Eye (tissue), 1 donor: ENCODE results near the gene FAM219A.
A peak's percentile ranks its signal among the peaks of the same experiment; 100 is the strongest.
"Not testable (repeated sequence)": the region's sequence is repeated elsewhere in the genome, so short reads cannot be mapped to it uniquely, and the experiment has no call there.

ENCODE experiments used
- DNase-seq: peaks from one replicate; pipeline ENCODE4 v3.0.0-alpha.2; 2015

The FAM219A gene

DNA sequence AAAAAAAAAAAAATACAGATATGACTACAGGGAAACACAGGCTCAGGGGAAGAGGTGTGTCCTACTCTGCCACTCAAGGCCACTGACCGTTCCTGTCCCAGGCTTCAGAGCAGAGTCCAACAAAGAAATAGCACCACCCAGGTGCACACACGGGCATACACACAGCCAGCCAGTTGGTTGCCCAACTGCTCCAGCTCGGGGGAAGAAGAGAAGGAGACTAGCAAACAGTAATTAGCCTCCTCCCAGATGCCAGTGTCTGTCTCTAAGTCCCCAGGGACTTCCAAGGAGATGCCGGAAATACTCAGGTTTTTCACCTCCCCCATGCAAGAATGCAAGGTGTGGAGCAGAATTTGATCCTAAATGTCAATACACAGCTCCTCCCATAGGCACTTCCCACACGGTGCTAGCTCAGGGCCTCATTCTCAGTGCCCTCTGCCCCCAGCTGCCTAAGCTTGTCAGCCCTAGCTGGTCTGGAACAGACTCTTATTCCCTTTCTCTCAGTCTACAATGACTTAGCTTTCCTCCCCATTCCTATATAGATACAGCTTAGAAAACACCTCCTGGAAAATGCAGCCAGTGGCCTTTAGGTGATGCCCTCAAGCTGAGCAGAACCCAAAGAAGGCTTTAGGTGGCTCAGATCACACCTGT lies 83.3 kb downstream of the FAM219A start:
- DNase-seq, result peak; percentile 31

DNA sequence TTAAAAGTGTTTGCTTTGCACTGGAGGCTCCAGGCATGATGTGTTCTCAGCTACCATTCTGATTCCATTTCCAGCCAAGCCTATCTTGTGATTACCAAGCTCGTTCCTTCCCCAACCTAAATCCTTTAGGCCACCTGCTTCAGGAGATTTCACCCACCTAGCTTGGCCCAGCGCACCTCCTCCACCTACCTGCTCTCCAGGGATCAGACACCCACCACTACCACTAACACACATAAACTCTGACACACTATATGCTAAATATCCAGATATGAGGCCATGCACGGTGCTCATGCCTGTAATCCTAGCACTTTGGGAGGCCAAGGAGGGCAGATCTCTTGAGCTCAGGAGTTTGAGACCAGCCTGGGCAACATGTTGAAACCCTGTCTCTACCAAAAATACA lies 84.0 kb downstream of the FAM219A start:
- DNase-seq, result no peak

DNA sequence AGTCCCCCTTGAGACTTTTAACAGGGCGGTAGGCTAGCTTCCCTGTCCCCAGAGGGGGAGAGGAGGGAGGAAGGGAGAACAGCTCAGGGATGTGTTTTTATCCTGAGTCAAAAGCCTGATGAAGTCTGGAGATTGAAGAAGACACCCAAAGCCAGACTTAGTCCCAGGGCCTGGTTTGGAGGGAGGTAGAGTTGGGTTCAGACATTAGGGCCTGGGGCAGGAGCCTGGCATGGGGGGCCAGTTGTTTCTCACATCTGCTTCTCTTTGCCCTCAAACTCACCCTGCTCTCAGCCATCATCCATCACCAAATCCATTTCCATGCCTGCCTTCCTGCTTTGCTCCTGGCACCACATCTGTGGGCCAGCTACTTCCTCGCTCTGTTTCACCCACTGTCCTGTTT lies 84.6 kb downstream of the FAM219A start:
- DNase-seq, result no peak

DNA sequence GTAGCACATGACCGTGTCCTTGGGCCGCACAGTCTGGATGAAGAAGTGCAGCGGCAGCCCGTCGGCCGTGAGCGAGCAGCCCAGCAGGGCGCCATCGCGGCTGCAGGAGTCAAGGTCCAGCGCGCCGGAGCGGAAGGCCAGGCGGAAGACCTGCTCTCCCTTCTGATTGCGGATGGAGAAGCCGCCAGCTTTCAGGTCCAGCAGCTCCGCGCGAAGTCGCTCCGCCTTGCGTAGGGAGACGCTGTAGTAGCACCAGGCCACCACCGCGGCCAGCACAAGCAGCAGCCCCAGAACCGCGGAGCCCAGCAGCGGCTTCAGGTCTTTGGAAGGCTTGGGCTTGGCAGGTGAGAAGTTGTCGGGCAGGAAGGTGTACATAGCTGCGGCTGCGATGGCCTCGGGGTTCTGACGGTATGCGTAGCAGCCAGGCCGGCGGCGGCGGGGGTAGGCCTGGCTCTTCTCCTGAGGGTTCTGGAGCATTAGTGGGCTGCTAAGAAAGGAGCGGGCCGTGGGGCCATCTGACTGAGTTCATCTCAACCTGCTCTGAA lies 85.8 kb downstream of the FAM219A start:
- DNase-seq, result peak; percentile 74

DNA sequence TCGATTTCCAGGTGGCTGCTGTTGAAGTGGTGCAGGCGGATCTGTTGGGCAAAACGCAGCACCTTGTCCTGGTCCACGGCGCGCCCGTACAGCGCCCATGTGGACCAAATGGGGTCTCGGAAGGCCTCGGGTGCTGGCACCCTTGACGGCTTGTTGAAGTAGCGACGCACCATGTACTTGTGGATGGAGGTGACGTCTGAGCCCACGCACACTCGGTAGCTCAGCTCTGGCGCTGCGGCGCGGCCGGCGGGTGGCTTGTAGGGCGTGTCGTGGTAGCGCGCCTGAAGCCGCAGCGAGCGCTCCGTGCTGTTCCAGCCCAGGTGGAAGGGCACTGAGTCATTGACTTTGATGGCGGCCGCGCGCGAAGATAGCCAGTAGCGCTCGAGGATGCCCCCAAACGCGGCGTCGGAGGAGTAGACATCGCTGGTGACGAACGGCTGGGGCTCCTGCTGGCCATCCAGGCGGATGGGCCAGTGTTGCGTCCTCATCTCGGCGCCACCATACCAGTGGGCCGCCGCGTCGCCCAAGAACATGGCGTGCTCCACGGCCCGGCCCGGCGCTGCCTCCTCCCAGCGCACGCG lies 86.4 kb downstream of the FAM219A start:
- peak; percentile 7 for DNase-seq

DNA sequence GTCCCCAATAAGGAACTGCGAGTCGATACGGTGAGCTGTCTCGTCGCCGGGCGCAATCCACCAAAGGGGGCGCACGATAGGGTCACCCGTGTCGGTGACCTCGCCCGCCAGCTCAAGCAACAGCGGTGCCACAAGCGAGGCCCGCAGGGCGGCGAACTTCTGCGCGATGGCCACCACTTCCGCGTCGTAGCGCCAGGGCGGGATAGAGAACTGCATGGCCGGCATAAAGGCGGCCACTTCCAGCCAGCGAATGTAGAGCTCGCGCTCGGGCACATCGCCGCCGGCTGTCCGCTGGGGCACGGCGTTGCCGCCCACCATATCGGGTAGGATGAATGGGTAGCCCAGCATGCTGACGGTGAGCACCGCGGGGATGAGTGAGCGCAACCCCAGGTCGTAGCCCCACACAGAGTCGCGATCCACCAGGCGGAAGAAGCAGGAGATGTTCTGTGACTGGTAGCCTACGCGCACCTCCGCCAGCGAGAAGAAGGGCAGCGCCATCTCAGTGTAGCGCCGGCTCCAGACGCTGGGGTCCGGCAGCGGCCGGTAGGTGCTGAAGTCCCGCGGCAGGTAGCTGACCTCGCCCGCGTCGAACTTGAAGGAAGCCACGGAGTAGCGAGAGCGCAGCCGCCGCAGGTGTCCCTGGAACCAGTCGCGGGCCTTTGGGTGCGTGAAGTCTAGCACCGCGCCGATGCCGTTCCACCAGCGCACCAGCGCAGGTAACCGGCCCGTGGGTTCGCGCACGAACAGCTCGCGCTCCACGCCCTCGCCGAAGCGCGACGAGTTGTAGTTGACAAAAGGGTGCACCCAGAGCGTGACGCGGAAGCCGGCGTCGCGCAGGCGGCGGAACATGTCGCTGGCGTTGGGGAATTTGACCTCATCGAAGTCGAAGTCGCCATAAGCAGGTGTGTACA lies 87.1 kb downstream of the FAM219A start:
- peak; percentile 60 for DNase-seq

DNA sequence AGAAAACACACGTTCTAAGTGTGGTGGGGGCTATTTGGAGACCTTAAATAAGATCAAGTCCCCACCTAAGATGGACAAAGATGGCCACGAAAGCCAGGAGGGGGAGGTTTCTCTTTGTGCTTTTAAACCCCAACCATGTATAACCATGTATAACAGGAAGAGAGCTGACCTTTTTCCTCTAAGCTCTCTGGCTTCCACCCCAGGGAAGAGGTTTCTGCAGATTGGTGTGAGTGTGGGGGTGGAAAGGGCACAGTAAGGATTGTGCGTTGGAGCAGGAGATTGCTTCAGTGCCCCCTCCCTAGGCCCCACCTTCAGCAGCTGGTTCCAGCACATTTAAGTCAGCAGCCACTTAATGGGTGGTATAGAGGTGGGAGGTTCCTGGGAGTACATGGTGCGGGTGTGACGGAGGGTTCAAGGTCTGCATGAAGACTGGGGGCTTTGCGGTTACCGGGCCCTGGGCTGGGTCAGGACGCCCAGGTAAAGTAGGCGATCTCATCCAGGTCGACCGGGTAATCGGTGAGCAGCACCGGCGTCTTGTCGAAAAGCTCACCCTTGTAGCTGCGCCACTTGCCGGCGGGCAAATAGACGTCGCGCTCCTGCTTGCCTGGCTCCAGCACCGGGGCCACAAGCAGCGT lies 87.9 kb downstream of the FAM219A start:
- DNase-seq, result no peak

DNA sequence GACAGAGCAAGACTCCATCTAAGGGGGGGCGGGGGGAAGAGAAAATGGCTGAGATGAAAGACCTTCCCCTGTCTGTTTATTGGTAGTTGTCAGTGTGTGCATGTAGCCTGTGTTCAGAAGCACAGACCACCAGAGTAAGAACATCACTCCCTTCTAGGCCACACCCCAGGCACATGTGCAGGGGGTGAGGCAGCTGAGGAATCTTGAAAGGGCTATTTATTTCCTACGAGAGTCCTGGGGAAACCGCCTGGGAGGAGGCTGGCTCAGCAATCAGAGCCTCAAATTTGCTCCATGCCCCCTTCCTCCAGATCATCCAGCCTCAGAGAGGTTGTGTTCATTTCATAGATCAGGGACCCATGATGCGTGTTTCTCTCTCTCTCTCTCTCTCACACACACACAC lies 88.7 kb downstream of the FAM219A start:
- no peak for DNase-seq

DNA sequence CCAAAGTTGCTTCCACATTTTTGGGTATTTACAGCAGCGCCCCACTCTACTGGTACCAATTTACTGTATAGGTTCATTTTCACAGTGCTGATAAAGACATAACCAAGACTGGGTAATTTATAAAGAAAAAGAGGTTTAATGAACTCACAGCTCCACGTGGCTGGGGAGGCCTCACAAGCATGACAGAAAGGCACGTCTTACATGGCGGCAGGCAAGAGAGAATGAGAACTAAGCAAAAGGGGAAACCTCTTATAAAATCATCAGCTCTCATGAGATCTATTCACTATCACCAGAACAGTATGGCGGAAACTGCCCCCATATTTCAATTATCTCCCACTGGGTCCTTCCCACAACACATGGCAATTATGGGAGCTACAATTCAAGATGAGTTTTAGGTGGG lies 89.6 kb downstream of the FAM219A start:
- not testable (repeated sequence) for DNase-seq

DNA sequence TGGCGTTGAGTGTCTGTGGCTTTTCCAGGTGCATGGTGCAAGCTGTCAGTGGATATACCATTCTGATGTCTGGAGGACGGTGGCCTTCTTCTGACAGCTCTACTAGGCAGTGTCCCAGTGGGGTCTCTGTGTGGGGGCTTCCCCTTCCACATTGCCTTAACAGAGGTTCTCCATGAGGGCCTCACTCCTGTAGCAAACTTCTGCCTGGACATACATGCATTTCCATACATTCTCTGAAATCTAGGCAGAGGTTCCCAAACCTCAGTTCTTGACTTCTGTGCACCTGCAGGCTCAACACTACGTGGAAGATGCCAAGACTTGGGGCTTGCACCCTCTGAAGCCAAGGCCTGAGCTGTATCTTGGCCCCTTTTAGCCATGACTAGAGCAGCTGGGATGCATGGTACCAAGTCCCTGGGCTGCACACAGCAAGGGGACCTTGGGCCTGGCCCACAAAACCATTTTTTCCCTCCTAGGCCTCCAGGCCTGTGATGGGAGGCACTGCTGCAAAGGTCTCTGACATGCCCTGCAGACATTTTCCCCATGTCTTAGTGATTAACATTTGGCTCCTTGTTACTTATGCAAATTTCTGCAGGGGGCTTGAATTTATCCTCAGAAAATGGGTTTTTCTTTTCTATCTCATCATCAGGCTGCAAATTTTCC lies 90.5 kb downstream of the FAM219A start:
- not testable (repeated sequence) for DNase-seq

DNA sequence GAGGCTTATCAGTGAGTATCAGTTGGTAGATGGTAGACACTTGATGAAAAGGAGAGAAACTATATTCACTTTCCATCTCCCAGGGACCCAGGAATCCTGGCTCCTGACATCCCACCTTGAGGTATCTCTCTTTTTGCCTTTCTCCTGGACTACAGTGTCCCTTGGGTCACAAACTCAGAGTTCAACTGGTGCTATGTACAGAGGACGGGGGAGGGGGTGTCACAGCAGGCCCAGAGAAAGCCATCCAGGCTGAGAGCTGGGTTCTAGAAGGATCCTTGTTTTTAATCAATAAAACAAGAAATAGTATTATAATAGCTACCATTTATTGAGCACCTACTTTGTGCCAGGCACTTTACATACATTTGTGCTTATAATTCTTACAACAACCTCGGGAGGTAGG lies 92.0 kb downstream of the FAM219A start:
- no peak for DNase-seq

DNA sequence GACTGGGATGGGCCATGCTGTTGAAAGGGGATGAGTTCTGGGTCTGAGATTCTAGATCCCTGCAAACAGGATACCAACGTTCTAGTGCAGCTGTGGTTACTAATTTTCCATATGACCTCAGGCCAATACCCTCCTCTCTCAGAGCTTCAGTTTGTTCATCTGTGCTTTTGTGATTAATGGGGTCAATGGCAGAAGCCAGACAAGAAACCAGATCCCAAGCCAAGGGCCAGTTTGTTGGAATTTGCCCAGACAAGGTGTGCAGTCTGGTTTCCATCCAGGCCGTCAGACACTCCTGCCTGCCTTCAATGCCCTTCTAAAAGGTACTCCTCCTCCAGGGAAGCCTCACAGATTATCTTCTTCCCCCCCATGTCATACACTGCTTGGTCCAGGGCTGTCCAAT lies 93.1 kb downstream of the FAM219A start:
- no peak for DNase-seq

DNA sequence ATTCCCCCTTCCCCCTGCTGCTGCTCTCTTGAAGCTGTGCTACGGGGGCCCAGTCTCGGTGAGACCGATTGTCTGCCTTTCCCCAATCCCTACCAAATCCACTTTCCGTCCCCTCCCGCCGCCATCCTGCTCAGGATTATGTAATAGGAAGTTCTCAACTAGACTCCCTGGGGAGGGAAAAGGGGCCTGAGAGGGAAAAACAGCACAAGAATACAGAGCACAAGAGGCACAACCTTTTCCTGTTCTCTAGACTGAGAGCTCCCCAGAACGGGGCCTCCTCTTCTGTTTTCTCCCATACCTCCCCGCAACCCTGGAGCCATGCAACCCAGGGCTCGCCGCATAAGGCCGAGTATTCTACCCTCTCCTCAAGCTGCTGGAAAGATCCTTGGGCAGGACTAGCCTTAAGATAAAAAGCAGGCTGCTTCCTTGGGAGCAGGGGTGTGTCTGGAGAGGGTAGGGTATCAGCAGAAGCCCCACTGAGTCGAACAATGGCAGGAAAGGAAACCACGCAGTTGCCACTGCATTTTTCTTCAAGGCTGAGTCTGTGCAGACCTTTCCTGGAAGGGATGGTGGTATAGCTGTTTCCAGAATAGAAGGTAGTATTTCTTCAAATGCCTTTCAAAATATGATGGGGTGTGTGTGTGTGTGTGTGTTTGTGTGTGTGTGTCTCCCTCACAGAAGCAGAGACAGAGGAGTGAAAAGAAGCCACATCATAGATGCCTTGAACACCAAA lies 94.6 kb downstream of the FAM219A start:
- DNase-seq, result peak; percentile 77

DNA sequence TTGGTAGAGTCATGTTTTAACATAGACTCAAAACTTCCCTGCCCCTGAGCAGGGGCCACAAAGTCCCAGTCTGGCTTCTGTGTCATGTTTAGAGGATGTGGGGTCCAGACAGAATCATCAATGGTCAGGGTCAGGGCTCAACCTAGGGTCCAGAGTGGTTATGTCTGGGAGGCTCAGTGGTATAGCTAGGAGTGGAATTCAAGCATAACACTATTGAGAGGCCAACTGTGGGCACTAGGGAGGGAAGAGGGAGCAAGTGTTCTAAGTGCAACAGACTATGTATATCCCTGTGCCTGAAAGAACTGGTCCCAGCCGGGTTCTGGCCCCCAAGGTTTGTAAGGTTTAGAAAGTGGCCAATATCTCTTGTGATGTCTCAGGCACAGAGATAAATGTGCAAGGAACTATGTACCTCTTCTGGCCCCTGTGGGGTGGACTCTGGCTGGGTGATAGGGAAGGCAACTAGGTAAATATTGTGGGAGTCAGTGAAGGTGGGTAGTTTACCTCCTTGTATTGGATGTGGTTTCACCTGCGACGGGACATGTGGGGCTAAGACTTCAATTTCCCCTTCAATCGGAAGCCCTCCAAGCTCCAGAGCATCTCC lies 95.7 kb downstream of the FAM219A start:
- no peak for DNase-seq

DNA sequence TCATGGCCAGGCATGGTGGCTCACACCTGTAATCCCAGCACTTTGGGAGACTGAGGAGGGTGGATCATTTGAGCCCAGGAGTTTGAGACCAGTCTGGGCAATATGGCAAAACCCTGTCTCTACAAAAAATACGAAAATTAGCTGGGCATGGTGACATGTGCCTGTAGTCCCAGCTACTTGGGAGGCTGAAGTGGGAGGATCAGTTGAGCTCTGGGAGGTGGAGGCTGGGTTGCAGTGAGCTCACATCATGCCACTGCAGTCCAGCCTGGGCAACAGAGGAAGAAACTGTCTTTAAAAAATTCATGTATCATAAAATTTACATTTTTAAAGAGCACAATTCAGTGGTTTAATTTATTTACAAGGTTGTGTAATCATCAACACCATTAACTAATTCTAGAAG lies 105.4 kb downstream of the FAM219A start:
- not testable (repeated sequence) for DNase-seq

DNA sequence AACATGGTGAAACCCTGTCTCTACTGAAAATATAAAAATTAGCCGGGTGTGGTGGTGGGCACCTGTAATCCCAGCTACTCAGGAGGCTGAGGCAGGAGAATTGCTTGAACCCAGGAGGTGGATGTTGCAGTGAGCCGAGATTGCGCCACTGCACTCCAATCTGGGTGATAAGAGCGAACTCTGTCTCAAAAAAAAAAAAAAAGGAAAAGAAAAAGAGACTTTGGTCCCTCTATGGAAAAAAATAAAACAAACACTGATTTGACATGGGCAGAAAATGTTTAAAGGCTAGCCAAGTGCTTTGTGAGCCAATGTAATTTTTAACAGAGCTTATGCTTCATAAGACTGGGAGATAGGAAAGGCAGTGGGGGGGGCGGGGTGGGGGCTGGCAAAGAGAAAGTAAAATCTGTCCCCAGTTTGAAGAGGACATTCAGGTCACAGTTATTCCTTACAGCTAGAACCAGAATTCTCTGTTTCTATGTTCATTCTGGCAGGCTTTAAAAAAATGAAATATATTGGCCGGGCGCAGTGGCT lies 106.2 kb downstream of the FAM219A start:
- DNase-seq, result not testable (repeated sequence)

DNA sequence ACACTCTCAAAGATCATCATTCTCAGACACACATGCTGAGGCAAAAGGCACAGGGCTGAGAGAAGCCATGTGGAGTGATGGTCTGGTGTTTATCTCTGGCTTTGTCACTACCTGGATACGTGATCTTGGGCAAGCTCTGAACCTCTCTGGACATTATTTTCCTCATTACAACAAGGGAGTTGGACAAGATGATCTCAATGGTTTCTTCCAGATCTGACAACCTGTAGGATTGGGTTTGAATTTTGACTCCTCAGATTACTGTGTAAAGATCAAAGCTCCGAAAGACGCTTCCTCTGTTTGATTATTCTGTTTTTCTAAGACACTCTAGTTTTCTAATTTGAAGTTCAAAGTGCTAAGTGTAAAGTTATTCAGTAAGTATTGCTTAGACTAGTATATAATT lies 109.0 kb downstream of the FAM219A start:
- DNase-seq, result no peak
